HFFc6 (cell line): Measurements from ENCODE around the gene NDRG3. TPM values are rescaled to one million over a fixed set of nuclear protein-coding genes. Genes with fewer than 3 reads are reported as not detected.

ENCODE experiments used
- DNase-seq: peaks from one replicate; pipeline ENCODE4 v3.0.0-alpha.2; 2018
- H3K27ac Mint-ChIP-seq: 2 replicates; pipeline ENCODE4 v1.8.0; 2020; ENCODE audit warnings: mild to moderate bottlenecking, mixed read lengths
- H3K27me3 Mint-ChIP-seq: 2 replicates; pipeline ENCODE4 v1.8.0; 2021; ENCODE audit warnings: mild to moderate bottlenecking, moderate library complexity, mixed read lengths; ENCODE audit not compliant: insufficient read depth
- H3K36me3 Mint-ChIP-seq: 2 replicates; pipeline ENCODE4 v1.8.0; 2021; ENCODE audit warnings: low read depth, mixed read lengths
- H3K4me1 Mint-ChIP-seq: 2 replicates; pipeline ENCODE4 v1.8.0; 2020; ENCODE audit warnings: low read depth, mixed read lengths
- H3K4me3 Mint-ChIP-seq: 2 replicates; pipeline ENCODE4 v1.8.0; 2020; ENCODE audit warnings: mild to moderate bottlenecking, moderate library complexity, mixed read lengths
- H3K9me3 Mint-ChIP-seq: 2 replicates; pipeline ENCODE4 v1.8.0; 2020; ENCODE audit warnings: mild to moderate bottlenecking, mixed read lengths
- CTCF ChIP-seq: fragments of 200-600 bp; sonication (generic); IDR thresholded peaks from 2 replicates; pipeline ENCODE4 v1.5.0; 2021; ENCODE audit warnings: antibody characterized with exemption, mild to moderate bottlenecking
- total RNA-seq, 6 experiments: library from RNA; stranded (reverse); fragmentation: NEBNext Ultra II Directional; extraction: Animal tissue kit (Norgen Biotek cat#: 25700); gene quantifications; 2 replicates in 1 of 6; 3 replicates in 5 of 6; pipeline ENCODE4 v1.2.3, GENCODE V29; 2021

NDRG3 gene
- total RNA-seq, 6 experiments from 2014 or later = 32.8 to 42.3 (median 37.2) TPM

GRCh38 chr20:36607586-36608387 is 138.1 kb downstream of the NDRG3 start:
- Mint-ChIP-seq H3K27ac (peak overlapping the region; percentile 73), H3K9me3 (no peaks in the 10 kb centered on the region), H3K4me3 (peak overlapping the region; percentile 99), H3K4me1 (peaks cover 20% of the 10 kb centered on the region), H3K27me3 (peaks cover 4% of the 10 kb centered on the region), H3K36me3 (no peaks in the 10 kb centered on the region; the same call in 1 of the 2 replicates)
- no peak for TF ChIP-seq CTCF
- DNase-seq = no peak

- peaks cover 20% of the 10 kb centered on the region for H3K4me1 Mint-ChIP-seq
- H3K27me3 Mint-ChIP-seq = peaks cover 4% of the 10 kb centered on the region
- no peak for DNase-seq
- H3K27ac Mint-ChIP-seq = peak overlapping the region; percentile 84
- peak overlapping the region; percentile 99 for H3K4me3 Mint-ChIP-seq
- no peaks in the 10 kb centered on the region; the same call in 1 of the 2 replicates for H3K36me3 Mint-ChIP-seq
- TF ChIP-seq CTCF = no peak
- H3K9me3 Mint-ChIP-seq = no peaks in the 10 kb centered on the region
These were observed 139.5 kb downstream of the NDRG3 start for GRCh38 chr20:36606158-36607066.

GRCh38 chr20:36605399-36606157 is 140.3 kb downstream of the NDRG3 start, which contains the start of gene RAB5IF:
Gene RAB5IF (plus strand): TSS chr20:36605779. CDS start chr20:36605952, 173 bp downstream.
- H3K4me3 Mint-ChIP-seq = peak within 1 kb of the TSS; percentile 99
- TF ChIP-seq CTCF = peak; percentile 96
- no peaks in the 10 kb centered on the region; the same call in 1 of the 2 replicates for H3K36me3 Mint-ChIP-seq
- peaks cover 20% of the 10 kb centered on the region for H3K4me1 Mint-ChIP-seq
- peak within 1 kb of the TSS; percentile 87 for H3K27ac Mint-ChIP-seq
- H3K9me3 Mint-ChIP-seq = no peaks in the 10 kb centered on the region
- DNase-seq = peak; percentile 97
- peaks cover 4% of the 10 kb centered on the region for H3K27me3 Mint-ChIP-seq

- Mint-ChIP-seq H3K27ac (peak overlapping the region; percentile 87), H3K27me3 (peaks cover 4% of the 10 kb centered on the region), H3K4me1 (peaks cover 20% of the 10 kb centered on the region), H3K36me3 (no peaks in the 10 kb centered on the region; the same call in 1 of the 2 replicates), H3K9me3 (no peaks in the 10 kb centered on the region), H3K4me3 (peak overlapping the region; percentile 99)
- TF ChIP-seq CTCF = no peak
- no peak for DNase-seq
These were observed 140.9 kb downstream of the NDRG3 start for GRCh38 chr20:36604952-36605398.

Other genes starting within 250 kb of the NDRG3 start
- 1,000 to 10,000 TPM; 1,181 to 1,631 (median 1,227) TPM for gene MYL9, start 204.6 kb downstream of the NDRG3 start, total RNA-seq
- gene TGIF2, start 172.5 kb downstream of the NDRG3 start, total RNA-seq = 10 to 100 TPM in 1 of 6 experiments, 1 to 10 TPM in 5; 5.5 to 12.0 (median 7.7) TPM
- 100 to 1,000 TPM in 3 of 6 experiments, 10 to 100 TPM in 3; 94.5 to 105 (median 100) TPM for gene RAB5IF, start 140.3 kb downstream of the NDRG3 start, total RNA-seq
- not detected for gene SLA2, start 99.9 kb downstream of the NDRG3 start, total RNA-seq
- gene DSN1, start 27.7 kb upstream of the NDRG3 start, total RNA-seq = 10 to 100 TPM in 5 of 6 experiments, 1 to 10 TPM in 1; 8.6 to 15.7 (median 14.0) TPM
- under 1 TPM; 0.17 to 0.55 (median 0.39) TPM for gene TLDC2, start 130.0 kb upstream of the NDRG3 start, total RNA-seq
- gene SAMHD1, start 205.6 kb upstream of the NDRG3 start, total RNA-seq = 10 to 100 TPM; 19.4 to 31.3 (median 23.8) TPM